Upper lobe of left lung (tissue), 6 donors: ENCODE data around the gene NID2. TPM values are rescaled to one million over a fixed set of nuclear protein-coding genes. Genes with fewer than 3 reads are reported as not detected.

Experiments used
- ATAC-seq, 2 donors: fragments of 200-7000 bp; cut with Tn5 transposase; one replicate each; pipeline ENCODE4 v1.9.1; 2022; ENCODE audit warnings: mild to moderate bottlenecking in 2 of 2, moderate library complexity in 2 of 2; ENCODE audit not compliant: low FRiP score in 2 of 2
- DNase-seq, 2 donors: peaks; one replicate each; pipeline ENCODE4 v3.0.0-alpha.2; 2019 to 2020
- H3K27ac ChIP-seq, 4 donors: fragments of 200-600 bp; sonication (generic); one replicate each; pipeline ENCODE4 v1.5.1; 2016 to 2019
- H3K27me3 ChIP-seq, 4 donors: fragments of 200-600 bp; sonication (generic); one replicate each; pipeline ENCODE4 v1.5.1; 2017 to 2019
- H3K36me3 ChIP-seq, 4 donors: fragments of 200-600 bp; sonication (generic); one replicate each; pipeline ENCODE4 v1.5.1; 2016 to 2019
- H3K4me1 ChIP-seq, 4 donors: fragments of 200-600 bp; sonication (generic); one replicate each; pipeline ENCODE4 v1.5.1; 2018 to 2019
- H3K4me3 ChIP-seq, 4 donors: fragments of 200-600 bp; sonication (generic); one replicate each; pipeline ENCODE4 v1.5.1; 2017 to 2019; ENCODE audit warnings: mild to moderate bottlenecking in 2 of 4, moderate library complexity in 1 of 4
- H3K9me3 ChIP-seq, 4 donors: fragments of 200-600 bp; sonication (generic); one replicate each; pipeline ENCODE4 v1.5.1; 2018 to 2019
- CTCF ChIP-seq, 6 experiments: fragments of 450-650 bp in 4 of 6; fragments of 200-600 bp in 2 of 6; sonication (generic) in 2 of 6; IDR thresholded peaks; one replicate each; pipeline ENCODE4 v1.5.1; 2016 to 2019; ENCODE audit warnings: antibody characterized with exemption in 6 of 6
- EP300 ChIP-seq, 4 donors: sonication (generic); formaldehyde crosslinking; IDR thresholded peaks; one replicate each; pipeline ENCODE4 v1.5.1; 2017; ENCODE audit warnings: antibody characterized with exemption in 4 of 4, control low read depth in 2 of 4
- POLR2A ChIP-seq, 4 donors: fragments of 450-650 bp; IDR thresholded peaks; one replicate each; pipeline ENCODE4 v1.5.1; 2016 to 2017; ENCODE audit warnings: antibody characterized with exemption in 4 of 4, mild to moderate bottlenecking in 2 of 4
- POLR2AphosphoS5 ChIP-seq, 2 donors: sonication (generic); formaldehyde crosslinking; IDR thresholded peaks; one replicate each; pipeline ENCODE4 v1.5.1; 2017; ENCODE audit warnings: antibody characterized with exemption in 2 of 2
- WGBS, 2 donors: methylation state at CpG; one replicate each; pipeline ENCODE4 v1.1.5; 2017 to 2018; 5-methylcytosine and 5-hydroxymethylcytosine counted together
- total RNA-seq, 6 donors: library from RNA; depleted of rRNA in 4 of 6; stranded (reverse); fragments of >200 nt in 4 of 6; gene quantifications; one replicate each; pipeline versions ENCODE4 v1.1.0 to v1.2.1, GENCODE V29; 2016 to 2021
- donor health status: DM: no; HTN: no; CAD: no; lungs with moderate emphysema.
- donor health status: DM: no; HTN: yes; CAD: no; lungs with severe emphysema.

NID2 gene
- total RNA-seq, 6 donors from 2014 or later, result 4.9 to 33.5 (median 8.3) TPM

DNA sequence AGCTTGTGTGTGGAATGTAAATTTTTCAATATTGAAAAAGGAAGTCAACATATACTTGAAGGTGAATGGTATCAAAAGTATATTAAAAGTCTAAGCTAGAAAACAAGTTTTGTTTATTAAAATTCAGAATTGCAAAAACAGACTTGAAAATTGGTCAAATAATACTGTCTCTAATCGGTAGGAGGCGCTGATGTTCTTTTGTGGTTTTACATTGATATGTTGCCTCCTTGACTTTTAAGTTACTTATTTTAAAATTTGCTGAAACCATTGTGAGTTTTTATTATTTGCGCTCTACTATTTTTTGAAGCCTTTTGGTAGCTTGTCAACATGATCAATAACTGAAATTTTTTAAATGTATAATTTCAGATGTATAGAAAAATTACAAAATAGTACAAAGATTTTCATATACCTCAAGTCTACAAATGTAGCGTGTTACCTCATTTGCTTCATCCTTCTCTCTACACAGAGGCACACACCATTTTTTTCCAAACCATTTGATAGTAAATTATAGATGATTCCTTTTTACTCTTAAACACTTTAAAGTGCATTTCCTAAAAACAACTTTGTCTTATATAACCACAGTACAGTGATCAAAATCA, 72.6 kb downstream of the NID2 start:
- peaks cover 0 to 4% (median 0%) of the 10 kb centered on the region in 4 donors for H3K4me1 ChIP-seq
- no peak overlapping the region for H3K27ac ChIP-seq
- peaks cover 10 to 86% (median 28%) of the 10 kb centered on the region in 4 donors for H3K36me3 ChIP-seq
- 48 to 49% methylated on average over 4 of the region's 4 CpGs for WGBS, 2 donors
- TF ChIP-seq POLR2A (IDR thresholded peaks at IDR 0.05), result no peak
- peak; percentile 26 to 71 (median 49) for TF ChIP-seq CTCF (IDR thresholded peaks at IDR 0.05)
- TF ChIP-seq EP300 (IDR thresholded peaks at IDR 0.05), result no peak
- no peak for TF ChIP-seq POLR2AphosphoS5 (IDR thresholded peaks at IDR 0.05)
- H3K27me3 ChIP-seq, result no peaks in the 10 kb centered on the region
- no peak overlapping the region for H3K4me3 ChIP-seq
- no peak for DNase-seq
- H3K9me3 ChIP-seq, result no peaks in the 10 kb centered on the region
- ATAC-seq, result no peak

- H3K27ac ChIP-seq, result no peak overlapping the region
- no peak overlapping the region for H3K4me3 ChIP-seq
- ATAC-seq (no peak), DNase-seq (no peak)
- TF ChIP-seq POLR2A (IDR thresholded peaks at IDR 0.05) (no peak), POLR2AphosphoS5 (IDR thresholded peaks at IDR 0.05) (no peak), CTCF (IDR thresholded peaks at IDR 0.05) (no peak), EP300 (IDR thresholded peaks at IDR 0.05) (no peak)
- H3K9me3 ChIP-seq, result no peaks in the 10 kb centered on the region
- H3K4me1 ChIP-seq, result peaks cover 8 to 20% (median 14%) of the 10 kb centered on the region in 4 donors
- H3K36me3 ChIP-seq, result peaks cover 10 to 57% (median 18%) of the 10 kb centered on the region in 4 donors
- H3K27me3 ChIP-seq, result no peaks in the 10 kb centered on the region
- WGBS, 2 donors, result 73 to 75% methylated on average over 3 of the region's 3 CpGs
These were observed 75.5 kb downstream of the NID2 start for GRCh38 chr14:51993285-51993920.

GRCh38 chr14:51990488-51990887, 78.4 kb downstream of the NID2 start:
- no peak for DNase-seq
- ATAC-seq, result no peak
- Histone ChIP-seq H3K4me3 (peak overlapping the region; percentile 76 to 83 (median 81)), H3K9me3 (no peaks in the 10 kb centered on the region), H3K36me3 (peaks cover 7 to 40% (median 17%) of the 10 kb centered on the region in 4 donors), H3K27ac (peak overlapping the region in 1 of 4 donors; percentile 92), H3K27me3 (no peaks in the 10 kb centered on the region), H3K4me1 (peaks cover 8 to 17% (median 15%) of the 10 kb centered on the region in 4 donors)
- 67 to 71% methylated on average over 3 of the region's 3 CpGs for WGBS, 2 donors
- no peak for TF ChIP-seq CTCF (IDR thresholded peaks at IDR 0.05)
- no peak for TF ChIP-seq POLR2A (IDR thresholded peaks at IDR 0.05)
- TF ChIP-seq POLR2AphosphoS5 (IDR thresholded peaks at IDR 0.05), result no peak
- TF ChIP-seq EP300 (IDR thresholded peaks at IDR 0.05), result no peak

- Histone ChIP-seq H3K9me3 (no peaks in the 10 kb centered on the region), H3K4me1 (peaks cover 8 to 17% (median 15%) of the 10 kb centered on the region in 4 donors), H3K27me3 (no peaks in the 10 kb centered on the region), H3K4me3 (peak within 1 kb of the TSS; percentile 76 to 83 (median 81)), H3K27ac (peak within 1 kb of the TSS; percentile 85 to 94 (median 90)), H3K36me3 (peaks cover 0 to 31% (median 14%) of the 10 kb centered on the region in 4 donors)
- TF ChIP-seq POLR2A (IDR thresholded peaks at IDR 0.05) (peak in 3 of 4 donors; percentile 87 to 89 (median 87)), CTCF (IDR thresholded peaks at IDR 0.05) (peak in 1 of 6 experiments; percentile 31), POLR2AphosphoS5 (IDR thresholded peaks at IDR 0.05) (peak; percentile 71 to 95), EP300 (IDR thresholded peaks at IDR 0.05) (peak in 1 of 4 donors; percentile 6)
- ATAC-seq, result peak; percentile 98 to 100
- peak; percentile 95 to 98 for DNase-seq
- WGBS, 2 donors, result 0% methylated on average over 33 to 72 of the region's 72 CpGs
These were observed 79.3 kb downstream of the NID2 start, which contains the start of gene RTRAF for GRCh38 chr14:51989293-51990234. TSS of gene RTRAF (plus strand) at chr14:51989546. CDS start at chr14:51989640, 94 bp downstream.
